ENCODE measurements around the gene ATG2A.
A peak's percentile ranks its signal among the peaks of the same experiment; 100 is the strongest.
"Not testable (repeated sequence)": the region's sequence is repeated elsewhere in the genome, so short reads cannot be mapped to it uniquely, and the experiment has no call there.

The ATG2A gene

GRCh38 chr11:64851831-64852351 lies 65.1 kb downstream of the ATG2A start:
- no peak for DNase-seq

DNA sequence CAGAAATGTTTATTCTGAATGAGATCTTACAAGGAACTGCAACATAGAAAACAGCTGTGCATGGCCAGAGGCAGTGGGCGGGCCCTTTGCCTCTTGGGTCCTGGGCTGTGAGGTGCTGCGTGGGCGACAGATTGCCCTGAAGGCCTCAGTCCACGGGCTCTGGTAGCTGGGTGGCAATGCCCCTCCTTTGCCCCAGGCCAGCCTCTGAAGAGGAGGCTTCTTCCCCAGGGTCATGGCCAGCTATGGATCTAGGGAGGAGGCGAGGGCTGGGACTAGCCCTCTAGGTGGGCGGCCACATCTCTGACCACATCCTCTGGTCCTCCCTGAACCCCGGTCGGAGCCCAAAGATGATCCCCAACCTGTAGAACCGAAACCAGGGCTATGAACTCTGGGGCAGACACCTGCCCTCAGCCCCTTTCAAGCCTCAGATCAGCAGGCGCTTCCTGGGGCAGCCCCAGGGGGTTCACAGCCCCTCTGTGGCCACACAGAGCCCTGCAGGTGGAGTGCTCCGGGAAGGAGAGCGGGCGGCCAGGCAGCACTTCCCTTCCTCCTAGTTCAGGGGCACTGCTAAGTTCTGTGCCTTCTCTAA lies 65.9 kb downstream of the ATG2A start:
- DNase-seq: peak; percentile 66

GRCh38 chr11:64849598-64850356 lies 67.2 kb downstream of the ATG2A start:
- DNase-seq: no peak

- DNase-seq: no peak
These were observed 68.0 kb downstream of the ATG2A start for GRCh38 chr11:64848826-64849597.

DNA sequence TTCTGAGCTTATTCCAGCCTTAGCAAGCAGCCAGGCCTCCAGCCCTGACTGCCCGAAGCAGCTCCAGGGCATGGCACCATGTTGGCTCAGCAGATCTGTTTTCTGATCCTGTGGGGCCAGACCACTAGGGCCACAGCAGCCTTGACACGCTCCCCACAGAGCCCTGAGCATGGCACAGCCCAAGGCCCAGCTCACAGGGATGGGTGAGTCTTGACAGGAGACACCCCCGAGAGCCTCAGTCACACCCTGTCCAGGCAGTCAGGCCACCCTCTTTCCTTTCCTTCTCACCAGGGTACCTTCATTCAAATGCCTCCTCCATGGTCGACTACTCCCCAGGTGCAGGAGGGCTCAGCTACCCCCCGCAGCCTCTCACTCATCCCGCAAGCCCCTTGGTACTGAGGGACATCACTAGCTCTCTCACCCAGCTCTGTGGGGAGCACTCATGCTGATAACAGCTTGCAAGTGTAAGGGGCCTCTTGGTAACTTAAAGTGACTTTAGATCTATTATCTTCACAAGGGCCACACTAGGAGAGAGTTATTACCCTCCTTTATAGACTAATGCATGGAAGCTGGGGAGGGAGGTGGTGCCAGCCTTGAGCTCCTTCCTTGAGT lies 68.7 kb downstream of the ATG2A start:
- DNase-seq: no peak

GRCh38 chr11:64846998-64847666 lies 69.9 kb downstream of the ATG2A start:
- peak; percentile 97 for DNase-seq

DNA sequence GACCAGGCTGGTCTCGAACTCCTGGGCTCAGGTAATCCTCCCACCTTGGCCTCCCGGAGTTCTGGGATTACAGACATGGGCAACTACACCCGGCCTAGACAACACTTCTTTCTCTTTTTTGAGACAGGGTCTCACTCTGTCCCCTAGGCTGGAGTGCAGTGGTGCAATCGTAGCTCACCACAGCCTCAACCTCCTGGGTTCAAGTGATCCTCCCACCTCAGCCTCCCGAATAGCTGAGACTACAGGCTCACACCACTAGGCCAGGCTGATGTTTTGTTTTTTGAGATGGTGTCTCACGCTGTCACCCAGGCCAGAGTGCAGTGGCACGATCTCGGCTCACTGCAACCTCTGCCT lies 71.3 kb downstream of the ATG2A start:
- DNase-seq: not testable (repeated sequence)

- DNase-seq: no peak
These were observed 71.8 kb downstream of the ATG2A start for GRCh38 chr11:64845129-64845775.

Measured in activated CD4-positive, CD25-positive, alpha-beta regulatory T cell treated with anti-CD3 and anti-CD28 coated beads, Interleukin-2, amount 50 U/mL, for 72 hours (primary cell).